Measurements from ENCODE around the gene ZNF142.

Gene ZNF142

GRCh38 chr2:218615868-218616315 is 43.5 kb downstream of the ZNF142 start:
- in situ Hi-C loops (cut with MboI; ENCODE audit: low pct_unique_long_range_greater_than_20kb, low sequenced_read_pairs) = no loop called here
- DNase-seq = no peak

DNA sequence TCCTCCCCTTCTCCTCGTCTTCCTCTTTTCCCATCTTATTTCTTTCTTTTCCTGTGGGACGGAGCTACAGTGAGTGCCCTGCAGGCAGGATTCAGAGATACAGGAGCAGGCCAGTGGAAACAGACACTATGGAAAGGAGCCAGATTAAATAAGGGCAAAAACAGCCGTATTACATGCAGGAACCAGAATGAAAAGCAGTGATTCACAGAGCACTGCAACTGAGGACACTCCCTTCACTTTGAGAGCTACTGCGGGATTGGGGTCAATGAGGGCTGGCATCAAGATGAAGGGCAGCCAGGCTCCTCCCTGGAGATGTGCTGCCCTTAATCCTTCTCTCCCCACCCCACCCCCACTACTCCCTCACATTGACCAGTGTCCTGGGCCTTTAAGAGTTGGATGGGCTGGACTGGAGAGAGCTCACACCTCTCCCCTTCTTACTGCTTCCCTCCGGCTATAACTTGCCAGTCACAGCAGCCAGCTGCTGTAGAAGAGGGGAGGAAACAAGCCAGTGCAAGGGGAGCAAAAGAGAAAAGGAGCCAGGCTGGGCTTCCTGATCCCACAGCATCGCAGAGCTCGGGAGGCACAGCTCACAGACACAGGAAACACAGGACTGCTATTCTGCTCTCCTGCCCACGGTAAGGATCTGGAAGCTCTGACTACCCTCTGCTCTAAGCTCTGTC is 51.8 kb downstream of the ZNF142 start, which contains the start of gene PLCD4:
PLCD4 (plus strand) TSS at position 464 of the 680 bp plus-strand sequence. CDS start 7,841 bp downstream, outside the sequence.
- DNase-seq = no peak
- in situ Hi-C loops (cut with MboI; ENCODE audit: low pct_unique_long_range_greater_than_20kb, low sequenced_read_pairs) = no loop called here

DNA sequence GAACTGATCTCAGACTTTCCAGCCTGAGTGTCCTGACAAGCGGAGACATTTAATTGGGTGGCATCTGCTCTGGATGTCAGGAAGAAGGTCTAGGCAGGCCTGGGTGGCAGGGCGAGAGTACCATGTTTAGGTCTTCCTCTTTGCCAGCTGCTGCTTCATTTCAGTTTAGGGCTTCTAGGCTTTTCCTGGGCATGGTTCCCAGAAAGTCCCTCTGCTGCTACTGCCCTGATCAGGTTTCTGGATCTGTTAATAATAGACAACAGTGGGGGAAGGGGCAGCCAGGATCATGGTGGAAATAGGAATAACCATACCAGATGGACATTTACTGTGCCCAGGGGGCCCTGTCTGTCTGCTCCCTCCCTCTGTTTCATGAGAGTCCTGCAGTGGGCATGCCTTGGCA is 54.0 kb downstream of the ZNF142 start:
- in situ Hi-C loops (cut with MboI; ENCODE audit: low pct_unique_long_range_greater_than_20kb, low sequenced_read_pairs) = no loop called here
- DNase-seq = no peak
